GM12878 (cell line): ENCODE data around the gene FADS3. TPM values are rescaled to one million over a fixed set of nuclear protein-coding genes. Genes with fewer than 3 reads are reported as not detected.

ENCODE experiments used
- ATAC-seq: fragments of 200-7000 bp; cut with Tn5 transposase; 3 replicates; pipeline ENCODE4 v1.9.1; 2020; ENCODE audit warnings: mild to moderate bottlenecking, moderate library complexity
- BruUV-seq: library from RNA; stranded (reverse); fragments of 400-500 nt; replicated peaks from 2 replicates; lab custom pipeline; 2021; lab: Mats Ljungman, UMichigan
- CTCF ChIA-PET: fragments of 300-600 bp; sonication (Branson Sonifier 250); formaldehyde crosslinking; extraction: SDS; loops from one replicate; lab custom pipeline; 2021; ENCODE audit warnings: inconsistent platforms; lab: Yijun Ruan, JAX
- POLR2A ChIA-PET: fragments of 350-600 bp; formaldehyde crosslinking; extraction: SDS; loops from one replicate; lab custom pipeline; 2021; ENCODE audit warnings: inconsistent platforms; lab: Charles Lee
- RAD21 ChIA-PET: fragments of 300-600 bp; sonication (Branson Sonifier 250); formaldehyde crosslinking; loops from one replicate; lab custom pipeline; 2023; ENCODE audit warnings: antibody characterized with exemption; ENCODE audit not compliant: unreplicated experiment; lab: Charles Lee
- SMC1A ChIA-PET: fragments of 300-600 bp; sonication (Branson Sonifier 250); formaldehyde crosslinking; loops from one replicate; lab custom pipeline; 2023; ENCODE audit not compliant: unreplicated experiment, uncharacterized antibody; lab: Charles Lee
- DNase-seq: peaks from one replicate; pipeline ENCODE4 v3.0.0-alpha.2; 2011; ENCODE audit warnings: low read depth, low spot score
- FAIRE-seq: peaks from 3 replicates; lab custom pipeline; 2011; peaks lifted over from hg19 to GRCh38; lab: Jason Lieb, UNC
- H2AFZ ChIP-seq: 2 replicates; pipeline ENCODE4 v1.6.0; 2011; ENCODE audit warnings: low read depth, low read length, control low read depth; ENCODE audit not compliant: control insufficient read depth
- H3K27ac ChIP-seq: 2 replicates; pipeline ENCODE4 v1.5.1; 2011; ENCODE audit warnings: control low read depth; ENCODE audit not compliant: control insufficient read depth, insufficient read depth
- H3K27me3 ChIP-seq, 2 experiments: replicated peaks in 1 of 2; 2 replicates each; pipeline versions ENCODE4 v1.6.0 to v1.6.1; 2011; ENCODE audit warnings: low read length in 1 of 2; ENCODE audit not compliant: control insufficient read depth in 2 of 2, insufficient read depth in 2 of 2
- H3K36me3 ChIP-seq, 2 experiments: 2 replicates each; pipeline ENCODE4 v1.5.1; 2011; ENCODE audit warnings: low read length in 1 of 2; ENCODE audit not compliant: control insufficient read depth in 2 of 2, insufficient read depth in 2 of 2
- H3K4me1 ChIP-seq: 2 replicates; pipeline ENCODE4 v1.6.1; 2011; ENCODE audit warnings: mild to moderate bottlenecking, low read length, moderate library complexity, mixed read lengths; ENCODE audit not compliant: control insufficient read depth, insufficient read depth
- H3K4me2 ChIP-seq: 2 replicates; pipeline ENCODE4 v1.6.0; 2011; ENCODE audit warnings: control low read depth; ENCODE audit not compliant: control insufficient read depth, insufficient read depth
- H3K4me3 ChIP-seq: fragments of 200-600 bp; sonication (generic); 2 replicates; pipeline ENCODE4 v1.5.1; 2016
- H3K79me2 ChIP-seq: 2 replicates; pipeline ENCODE4 v1.6.0; 2011; ENCODE audit warnings: low read length; ENCODE audit not compliant: control insufficient read depth, insufficient read depth
- H3K9ac ChIP-seq: 2 replicates; pipeline ENCODE4 v1.8.0; 2011; ENCODE audit warnings: low read length, control low read depth, mixed read lengths; ENCODE audit not compliant: control insufficient read depth, insufficient read depth
- H3K9me3 ChIP-seq: replicated peaks from 3 replicates; pipeline ENCODE4 v1.5.1; 2011; ENCODE audit warnings: mild to moderate bottlenecking, low read length; ENCODE audit not compliant: control insufficient read depth, insufficient read depth
- H4K20me1 ChIP-seq: 2 replicates; pipeline ENCODE4 v1.6.0; 2011; ENCODE audit not compliant: control insufficient read depth, insufficient read depth
- EP300 ChIP-seq, 2 experiments: fragments of 150-350 bp in 1 of 2; IDR thresholded peaks; 2 replicates each; pipeline ENCODE4 v1.6.1; 2011 to 2012; ENCODE audit warnings: low read depth in 2 of 2, low read length in 2 of 2, borderline replicate concordance in 1 of 2, improper control_type of control experiment in 1 of 2, inconsistent platforms in 1 of 2; ENCODE audit not compliant: control insufficient read depth in 1 of 2
- POLR2A ChIP-seq: IDR thresholded peaks from 2 replicates; pipeline ENCODE4 v1.6.1; 2011; ENCODE audit warnings: low read depth, mild to moderate bottlenecking, low read length
- TAF1 ChIP-seq: IDR thresholded peaks from 2 replicates; pipeline ENCODE4 v1.6.1; 2011; ENCODE audit warnings: mild to moderate bottlenecking, low read depth, low read length, borderline replicate concordance
- TCF12 ChIP-seq: IDR thresholded peaks from 2 replicates; pipeline ENCODE4 v1.6.1; 2011; ENCODE audit warnings: low read depth, mild to moderate bottlenecking, low read length
- WGBS: methylation state at CpG from one replicate; pipeline ENCODE4 v1.1.6; 2016; ENCODE audit warnings: low lambda C conversion rate; ENCODE audit not compliant: insufficient replicate concordance, insufficient coverage; ENCODE audit errors: missing lambda C conversion rate; 5-methylcytosine and 5-hydroxymethylcytosine counted together
- in situ Hi-C: fragments of 300-500 bp; cut with MboI; formaldehyde crosslinking; loops from 9 replicates; pipeline ENCODE4 v1.14.3; 2018; ENCODE audit warnings: mixed read lengths
- intact Hi-C: fragments of 100-400 bp; cut with micrococcal nuclease; formaldehyde crosslinking; loops from one replicate; pipeline ENCODE4 v1.14.2; 2022; ENCODE audit not compliant: unreplicated experiment
- polyA plus RNA-seq, 11 experiments: library from polyadenylated mRNA; depleted of rRNA in 4 of 11; unstranded in 6 of 11; stranded (reverse) in 5 of 11; fragments of >200 nt; fragmentation: Nextera tagmentation in 4 of 11; fragmentation: Illumina TruSeq in 1 of 11; extraction: Ambion mirVana in 4 of 11; extraction: Trizol in 1 of 11; gene quantifications; 1 replicate in 1 of 11; 2 replicates in 10 of 11; pipeline versions ENCODE4 v1.2.1 to v1.2.3, GENCODE V29; 2011 to 2016; ENCODE audit warnings: inconsistent platforms in 2 of 11, missing spikeins in 2 of 11, low read depth in 1 of 11
- total RNA-seq, 4 experiments: library from RNA; depleted of rRNA in 3 of 4; stranded (reverse); fragments of >200 nt in 3 of 4; fragmentation: Illumina TruSeq in 1 of 4; extraction: Trizol in 1 of 4; gene quantifications; 2 replicates each; pipeline versions ENCODE4 v1.2.1 to v1.2.3, GENCODE V29; 2013 to 2021

Gene FADS3
- total and polyA plus RNA-seq, 10 of the 15 experiments (the other 5 are each of a cell fraction or from before 2014, with no cell fraction given) = 0.23 to 8.1 (median 4.2) TPM

DNA sequence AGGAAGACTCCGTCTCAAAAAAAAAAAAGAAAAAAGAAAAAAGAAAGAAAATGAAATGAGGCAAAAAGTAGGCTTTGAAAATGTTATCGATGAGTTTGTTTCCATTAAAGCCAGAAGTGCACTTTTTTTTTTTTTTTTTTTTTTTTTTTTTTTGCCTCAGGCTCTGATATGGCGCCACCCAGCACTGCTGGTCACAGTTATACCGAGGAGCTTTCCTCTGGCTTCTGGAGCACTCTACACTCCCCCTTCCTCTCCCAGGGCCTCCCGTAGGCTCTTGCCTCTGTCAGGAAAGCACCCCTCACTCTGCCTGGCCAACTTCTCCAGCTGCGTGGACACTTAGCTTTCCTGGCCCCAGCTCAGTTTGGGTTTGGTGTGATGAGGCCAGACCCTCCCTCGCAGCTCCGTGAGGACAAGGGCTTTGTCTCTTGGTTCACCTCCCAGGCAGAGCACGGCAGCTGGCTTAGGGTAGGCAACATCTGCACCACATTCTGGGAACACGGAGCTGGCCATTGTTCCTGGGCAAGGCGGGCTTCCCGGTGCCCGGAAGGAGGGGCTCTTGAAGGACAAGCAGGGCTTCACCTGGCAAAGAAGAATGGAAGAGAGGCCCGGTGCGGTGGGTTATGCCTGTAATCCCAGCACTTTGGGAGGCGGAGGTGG, 46.3 kb downstream of the FADS3 start:
- POLR2A ChIA-PET = interaction anchor here (0.7 kb wide), 1 partner anchor 28 kb away, joined by 3 read pairs; no protein-coding TSS in a partner anchor
- CTCF ChIA-PET = interaction anchor here (0.7 to 1.3 kb wide), 2 partner anchors 47 to 237 kb away, joined by 3 to 5 read pairs; no protein-coding TSS in a partner anchor
- no peak for FAIRE-seq

DNA sequence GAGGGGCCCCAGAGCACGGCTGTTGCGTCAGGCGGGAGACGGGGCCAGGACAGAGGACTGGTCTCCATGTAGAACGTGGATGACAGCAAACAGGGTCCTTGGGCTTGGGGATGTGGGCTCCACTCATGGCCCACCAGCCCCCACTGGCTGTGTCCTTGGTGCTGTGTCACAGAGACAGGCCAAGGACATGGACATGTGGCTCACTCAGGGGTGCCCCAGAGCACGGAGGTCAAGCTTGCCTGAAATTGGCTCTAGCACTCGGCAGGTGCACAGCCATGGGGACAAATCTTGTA, 48.9 kb downstream of the FADS3 start:
- Histone ChIP-seq H2AFZ (no peak overlapping the region), H3K27me3 (no peaks in the 10 kb centered on the region), H3K4me3 (no peak overlapping the region), H3K36me3 (peaks cover 30 to 42% of the 10 kb centered on the region in 2 experiments), H3K79me2 (peaks cover 4% of the 10 kb centered on the region), H3K9me3 (no peaks in the 10 kb centered on the region), H3K9ac (no peak overlapping the region), H4K20me1 (no peaks in the 10 kb centered on the region), H3K27ac (no peak overlapping the region), H3K4me2 (no peak overlapping the region), H3K4me1 (no peaks in the 10 kb centered on the region)
- RAD21 ChIA-PET = no interaction called here
- in situ Hi-C loops = no loop called here
- 68% methylated on average over 7 of the region's 7 CpGs for WGBS
- ATAC-seq = no peak
- CTCF ChIA-PET = interaction anchor here (1.3 to 1.6 kb wide), 2 partner anchors 45 to 239 kb away, joined by 4 to 5 read pairs; no protein-coding TSS in a partner anchor
- DNase-seq = no peak
- no peak for FAIRE-seq
- BruUV-seq = no TSS peak
- SMC1A ChIA-PET = no interaction called here
- intact Hi-C loops = no loop called here
- no peak for TF ChIP-seq TCF12
- TF ChIP-seq POLR2A = 0 out of 2 replicates have a peak, but pooled peaks have one; percentile 17
- TF ChIP-seq EP300 (IDR thresholded peaks at IDR 0.05; ENCODE audit: borderline replicate concordance in 1 of 2, control insufficient read depth in 1 of 2, low read depth in 2 of 2, low read length in 2 of 2) = no peak
- POLR2A ChIA-PET = no interaction called here

More for the DNA sequence above, 46.3 kb downstream of the FADS3 start:
- no peaks in the 10 kb centered on the region for H4K20me1 ChIP-seq
- SMC1A ChIA-PET = interaction anchor here (0.6 kb wide), 1 partner anchor 85 kb away, joined by 3 read pairs; no protein-coding TSS in a partner anchor
- H3K4me3 ChIP-seq = no peak overlapping the region
- RAD21 ChIA-PET = no interaction called here
- H3K4me2 ChIP-seq = no peak overlapping the region
- WGBS = 90% methylated on average over 12 of the region's 16 CpGs
- no peaks in the 10 kb centered on the region for H3K9me3 ChIP-seq
- intact Hi-C loops = no loop called here
- H3K79me2 ChIP-seq = no peaks in the 10 kb centered on the region
- no peak overlapping the region for H3K27ac ChIP-seq
- DNase-seq (no peak), ATAC-seq (no peak)
- peaks cover 30 to 50% of the 10 kb centered on the region in 2 experiments for H3K36me3 ChIP-seq
- H3K27me3 ChIP-seq = no peaks in the 10 kb centered on the region
- H3K4me1 ChIP-seq = no peaks in the 10 kb centered on the region
- no TSS peak for BruUV-seq
- in situ Hi-C loops = no loop called here
- no peak for TF ChIP-seq TAF1
- TF ChIP-seq POLR2A = peak; percentile 20; the same call in 1 of the 2 replicates
- no peak overlapping the region for H3K9ac ChIP-seq
- H2AFZ ChIP-seq = no peak overlapping the region
